ENCODE data around the gene CDH8. TPM values are rescaled to one million over a fixed set of nuclear protein-coding genes. Genes with fewer than 3 reads are reported as not detected.

The CDH8 gene
- total RNA-seq, 1 experiment from 2014 or later = not detected

DNA sequence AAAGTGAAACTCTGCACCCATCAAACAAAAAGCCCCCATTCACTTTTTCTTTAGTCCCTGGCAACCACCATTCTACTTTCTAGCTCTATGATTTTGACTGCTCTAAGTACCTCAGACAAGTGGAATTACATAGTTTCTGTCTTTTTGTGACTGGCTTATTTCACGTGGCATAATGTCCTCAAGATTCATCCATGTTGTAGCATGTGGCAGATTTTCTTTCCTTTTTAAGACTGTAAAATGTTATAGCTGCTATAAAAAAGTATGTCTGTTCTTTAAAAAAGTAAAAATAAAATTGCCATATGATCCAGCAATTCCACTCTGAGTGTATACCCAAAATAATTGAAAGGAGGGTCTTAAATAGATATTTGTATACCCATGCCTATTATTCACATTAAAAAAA is 429.7 kb downstream of the CDH8 start:
- Histone ChIP-seq H3F3A (ENCODE audit: insufficient read depth, low read depth) (no peaks in the 10 kb centered on the region), H3K36me3 (ENCODE audit: low read depth) (no peaks in the 10 kb centered on the region), H3K27me3 (ENCODE audit: insufficient read depth, low read depth) (no peaks in the 10 kb centered on the region; the same call in 1 of the 2 replicates), H3K4me1 (replicated peaks; ENCODE audit: insufficient read depth) (no peaks in the 10 kb centered on the region), H4K20me1 (ENCODE audit: insufficient read depth) (no peaks in the 10 kb centered on the region), H2AFZ (no peak overlapping the region), H3K27ac (no peak overlapping the region), H3K4me2 (no peak overlapping the region), H3K9me2 (ENCODE audit: insufficient read depth) (no peaks in the 10 kb centered on the region), H3K9me3 (ENCODE audit: insufficient read depth, low read depth) (no peaks in the 10 kb centered on the region), H3K79me2 (ENCODE audit: low read depth) (no peaks in the 10 kb centered on the region), H3K4me3 (no peak overlapping the region)
- TF ChIP-seq, protein P1, sequence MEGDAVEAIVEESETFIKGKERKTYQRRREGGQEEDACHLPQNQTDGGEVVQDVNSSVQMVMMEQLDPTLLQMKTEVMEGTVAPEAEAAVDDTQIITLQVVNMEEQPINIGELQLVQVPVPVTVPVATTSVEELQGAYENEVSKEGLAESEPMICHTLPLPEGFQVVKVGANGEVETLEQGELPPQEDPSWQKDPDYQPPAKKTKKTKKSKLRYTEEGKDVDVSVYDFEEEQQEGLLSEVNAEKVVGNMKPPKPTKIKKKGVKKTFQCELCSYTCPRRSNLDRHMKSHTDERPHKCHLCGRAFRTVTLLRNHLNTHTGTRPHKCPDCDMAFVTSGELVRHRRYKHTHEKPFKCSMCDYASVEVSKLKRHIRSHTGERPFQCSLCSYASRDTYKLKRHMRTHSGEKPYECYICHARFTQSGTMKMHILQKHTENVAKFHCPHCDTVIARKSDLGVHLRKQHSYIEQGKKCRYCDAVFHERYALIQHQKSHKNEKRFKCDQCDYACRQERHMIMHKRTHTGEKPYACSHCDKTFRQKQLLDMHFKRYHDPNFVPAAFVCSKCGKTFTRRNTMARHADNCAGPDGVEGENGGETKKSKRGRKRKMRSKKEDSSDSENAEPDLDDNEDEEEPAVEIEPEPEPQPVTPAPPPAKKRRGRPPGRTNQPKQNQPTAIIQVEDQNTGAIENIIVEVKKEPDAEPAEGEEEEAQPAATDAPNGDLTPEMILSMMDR (conservative IDR thresholded peaks at IDR 0.05) = no peak
- no peak for TF ChIP-seq EZH2 (IDR thresholded peaks at IDR 0.05; ENCODE audit: low read depth)
- POLR2A ChIA-PET (ENCODE audit: unreplicated experiment) = no interaction called here
- intact Hi-C loops (cut with micrococcal nuclease; ENCODE audit: unreplicated experiment) = no loop called here
- DNase-seq = no peak
- BruUV-seq (replicated peaks) = no TSS peak
- CTCF ChIA-PET = no interaction called here
